Femur (tissue), 1 donor: Measurements from ENCODE around the gene PIK3R2.
"Not testable (repeated sequence)": the region's sequence is repeated elsewhere in the genome, so short reads cannot be mapped to it uniquely, and the experiment has no call there.

Experiments
- DNase-seq: peaks from one replicate; pipeline ENCODE4 v3.0.0-alpha.2; 2017

The PIK3R2 gene

DNA sequence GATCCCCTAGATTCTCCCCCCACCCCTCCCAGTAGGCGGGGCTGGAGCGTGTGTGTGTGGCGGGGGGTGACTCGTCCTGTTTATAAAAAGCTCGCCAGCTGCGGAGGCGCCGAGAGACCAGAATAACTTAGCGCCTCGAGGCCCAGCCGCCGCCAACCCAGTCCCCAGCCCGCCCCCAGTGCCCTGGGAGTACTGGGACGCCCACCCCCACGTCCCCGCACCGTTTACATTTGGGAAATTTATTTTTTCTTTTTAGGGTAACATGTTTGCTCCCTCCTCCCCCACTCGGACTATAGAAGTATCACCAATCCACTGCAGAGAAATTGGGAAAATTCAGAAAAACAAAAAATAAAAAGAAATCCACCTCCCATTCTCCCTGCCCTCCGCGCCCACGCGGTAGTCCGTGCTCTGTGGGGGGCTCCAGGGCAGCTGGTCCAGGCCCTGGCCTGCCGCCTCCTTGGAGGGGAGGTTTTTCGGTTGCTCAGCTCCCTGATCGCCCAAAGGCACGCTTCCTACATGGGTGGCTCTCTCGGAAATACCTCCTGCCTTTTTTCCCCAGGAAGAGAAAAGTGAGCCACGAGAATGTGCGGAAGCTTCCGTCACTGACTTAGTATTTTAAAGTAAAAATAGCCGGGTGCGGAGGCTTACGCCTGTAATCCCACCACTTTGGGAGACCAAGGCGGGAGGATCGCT, 52.4 kb downstream of the PIK3R2 start:
- DNase-seq: peak; percentile 88

DNA sequence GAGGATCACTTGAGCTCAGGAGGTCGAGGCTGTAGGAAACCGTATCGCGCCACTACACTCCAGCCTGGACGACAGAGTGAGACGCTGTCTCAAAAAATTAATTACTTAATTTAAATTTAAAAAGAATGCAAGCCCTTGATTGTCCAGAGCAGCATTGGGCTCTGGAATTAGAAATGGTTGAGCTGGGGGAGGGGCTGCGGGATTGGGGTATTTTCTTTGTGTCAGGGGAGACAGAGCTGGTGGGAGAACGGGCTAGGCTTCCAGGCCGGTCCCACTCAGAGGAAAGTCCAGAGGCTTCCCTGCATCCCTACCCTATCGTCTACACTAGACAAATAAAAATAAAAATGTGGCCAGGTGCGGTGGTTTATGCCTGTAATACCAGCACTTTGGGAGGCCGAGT, 53.1 kb downstream of the PIK3R2 start:
- DNase-seq: no peak

DNA sequence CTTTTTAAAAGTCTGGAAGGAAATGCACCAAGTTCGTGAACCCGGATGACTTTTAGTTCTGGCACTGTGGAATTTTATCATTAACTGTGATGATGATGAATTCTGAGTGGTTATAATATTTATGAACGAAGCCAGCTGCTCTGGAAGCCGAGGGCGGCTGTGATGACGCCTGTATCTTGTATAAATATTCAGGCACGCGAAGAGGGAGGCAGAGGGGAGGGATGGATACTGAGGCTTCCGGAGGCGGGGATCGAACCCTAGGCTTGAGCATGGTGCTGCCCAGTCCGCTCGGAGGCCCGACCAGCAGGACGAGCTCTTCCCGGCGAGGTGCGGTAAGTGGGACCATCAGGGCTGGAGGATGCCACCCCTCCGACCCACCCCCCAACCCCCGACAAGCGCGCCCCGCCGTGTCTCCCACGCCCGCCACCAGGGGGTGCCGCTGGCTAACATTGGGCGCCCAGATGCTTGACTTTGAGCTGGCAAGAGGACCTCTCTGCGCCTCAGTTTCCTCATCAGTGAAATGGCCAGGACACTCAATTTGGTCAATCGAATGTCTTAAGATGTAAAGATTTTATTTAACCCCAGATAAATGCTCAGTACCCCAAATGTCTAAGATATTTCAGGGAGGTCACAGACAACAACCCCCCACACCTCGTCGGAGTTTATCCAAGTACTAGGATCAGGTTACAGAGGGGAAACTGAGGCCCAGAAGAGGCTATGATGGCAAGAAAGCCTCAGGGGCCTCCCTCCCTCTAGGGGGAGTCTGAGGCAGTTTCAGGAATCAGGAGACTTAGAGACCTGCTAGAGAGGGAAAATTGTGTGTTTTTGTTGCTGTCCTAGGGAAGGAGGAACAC, 55.4 kb downstream of the PIK3R2 start:
- no peak for DNase-seq

DNA sequence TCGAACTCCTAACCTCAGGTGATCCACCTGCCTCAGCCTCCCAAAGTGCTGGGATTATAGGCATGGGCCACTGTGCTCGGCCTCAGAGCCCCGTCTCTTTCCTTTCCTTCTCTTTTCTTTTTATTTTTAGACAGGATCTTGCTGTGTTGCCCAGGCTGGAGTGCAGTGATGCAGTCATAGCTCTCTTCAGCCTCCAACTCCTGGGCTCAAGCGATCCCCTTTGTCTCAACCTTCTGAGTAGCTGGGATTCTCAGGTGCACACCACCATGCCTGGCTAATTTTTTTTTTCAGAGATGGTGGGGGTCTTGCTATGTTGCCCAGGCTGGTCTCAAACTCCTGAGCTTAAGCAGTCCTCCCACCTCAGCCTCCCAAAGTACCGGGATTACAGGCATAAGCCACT, 56.9 kb downstream of the PIK3R2 start:
- not testable (repeated sequence) for DNase-seq

DNA sequence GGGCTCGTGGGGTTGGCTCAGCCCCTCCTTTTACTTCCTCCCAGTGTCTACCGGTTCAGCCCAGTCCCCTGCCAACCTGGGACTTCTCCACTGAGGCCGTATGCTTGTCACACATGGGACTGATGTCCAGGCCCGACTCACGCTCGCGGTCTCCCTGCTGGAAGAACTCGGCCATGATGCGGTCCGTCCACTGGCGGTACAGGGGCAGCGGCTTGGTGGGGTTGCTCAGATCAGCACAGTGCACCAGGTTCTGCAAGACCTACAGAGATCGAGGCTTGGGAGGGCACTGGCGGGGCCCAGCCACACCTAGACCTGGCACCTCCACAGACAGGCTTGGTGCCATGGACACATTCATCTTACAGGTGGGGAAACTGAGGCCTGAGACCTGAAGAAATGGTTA, 58.7 kb downstream of the PIK3R2 start:
- no peak for DNase-seq

DNA sequence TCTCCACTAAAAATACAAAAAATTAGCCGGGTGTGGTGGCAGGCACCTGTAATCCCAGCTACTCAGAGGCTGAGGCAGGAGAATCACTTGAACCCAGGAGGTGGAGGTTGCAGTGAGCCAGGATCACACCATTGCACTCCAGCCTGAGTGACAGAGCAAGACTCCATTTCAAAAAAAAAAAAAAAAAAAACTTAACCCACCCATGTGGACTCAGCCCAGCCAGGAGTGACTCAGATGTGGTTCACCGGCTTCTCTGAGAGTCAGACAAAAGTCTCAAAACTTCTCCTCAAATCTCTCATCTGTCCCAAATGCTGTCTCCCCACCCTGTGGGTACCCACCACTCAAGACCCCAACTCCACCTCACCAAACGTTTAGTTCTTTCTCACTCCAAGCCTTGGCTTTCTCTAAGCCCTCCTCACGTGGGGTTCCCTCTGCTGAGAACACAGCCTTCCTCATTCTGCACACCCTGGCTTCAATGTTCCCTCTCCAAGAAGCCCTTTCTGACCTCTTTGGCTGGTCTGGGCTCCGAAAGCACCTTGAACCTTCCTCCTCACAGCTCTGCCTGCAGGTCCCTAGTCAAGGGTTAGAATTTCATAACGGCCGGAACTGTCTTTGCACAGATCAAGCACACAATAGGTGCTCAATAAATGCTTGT, 61.9 kb downstream of the PIK3R2 start:
- no peak for DNase-seq

DNA sequence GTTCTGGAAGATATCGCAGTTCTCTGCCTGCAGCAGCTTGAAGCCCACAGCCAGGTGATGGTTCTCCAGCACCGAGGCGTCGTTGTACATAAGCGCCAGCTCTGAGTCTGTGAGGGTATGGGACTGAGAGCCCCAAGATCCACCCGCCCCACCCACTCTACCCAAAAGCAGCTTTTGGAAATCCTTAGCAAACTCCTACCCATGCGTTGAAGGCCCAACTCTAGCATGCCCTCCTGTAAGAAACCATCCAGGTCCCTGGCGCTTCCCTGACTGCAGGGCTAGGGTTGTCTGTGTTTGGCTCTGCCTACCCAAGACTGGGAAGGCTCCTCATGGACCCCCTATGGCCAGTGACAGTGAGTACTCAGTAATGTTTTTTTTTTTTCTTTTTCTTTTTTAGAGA, 63.8 kb downstream of the PIK3R2 start:
- no peak for DNase-seq

DNA sequence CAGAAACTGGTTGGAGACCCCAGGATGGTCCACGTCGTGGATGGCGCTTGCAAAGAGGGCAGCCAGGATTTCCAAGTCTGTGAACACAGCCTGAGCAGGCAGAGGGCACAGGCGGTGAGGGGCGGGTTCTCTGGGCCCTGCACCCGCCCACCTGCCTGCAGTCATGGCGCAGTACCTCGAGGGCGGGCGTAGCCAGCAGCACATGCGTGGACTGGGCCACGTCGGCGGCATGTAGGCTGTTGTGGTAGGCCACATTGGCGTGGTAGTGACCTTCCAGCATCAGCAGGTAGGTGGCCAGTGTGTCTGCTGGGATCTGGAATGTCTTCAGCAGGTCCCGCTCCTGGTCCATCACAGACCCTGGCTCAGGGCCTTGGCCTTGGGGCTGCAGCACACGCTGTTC, 65.2 kb downstream of the PIK3R2 start:
- no peak for DNase-seq

DNA sequence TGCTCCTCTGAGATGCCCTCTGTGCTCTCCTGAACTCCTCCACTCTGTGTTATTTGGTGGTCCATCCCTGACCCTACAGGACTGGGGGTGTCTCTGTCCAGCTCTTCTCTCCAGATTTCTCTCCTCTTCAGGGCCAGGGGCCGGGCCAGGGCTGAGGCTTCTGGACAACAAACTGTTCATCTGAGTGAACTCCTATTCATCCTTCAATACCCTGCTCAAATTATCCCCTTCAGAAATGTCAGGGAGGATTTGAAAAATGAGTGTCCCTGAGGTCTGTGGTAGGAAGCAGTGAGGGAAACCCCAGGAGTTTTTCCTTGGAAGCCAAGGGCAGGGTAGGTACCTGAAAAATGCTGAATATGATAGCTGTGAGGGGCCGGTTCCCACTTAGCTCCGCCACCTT, 65.6 kb downstream of the PIK3R2 start:
- no peak for DNase-seq
